HepG2 (cell line): ENCODE measurements around the gene CAPN10. TPM values are rescaled to one million over a fixed set of nuclear protein-coding genes. Genes with fewer than 3 reads are reported as not detected.
A peak's percentile ranks its signal among the peaks of the same experiment; 100 is the strongest.

Experiments
- ATAC-seq: fragments of 200-7000 bp; cut with Tn5 transposase; 3 replicates; pipeline ENCODE4 v1.9.1; 2020; ENCODE audit warnings: mild to moderate bottlenecking, moderate library complexity
- BruUV-seq: library from RNA; stranded (reverse); fragments of 400-500 nt; replicated peaks from 2 replicates; lab custom pipeline; 2021; lab: Mats Ljungman, UMichigan
- CTCF ChIA-PET: fragments of 300-600 bp; formaldehyde crosslinking; extraction: SDS; loops from one replicate; lab custom pipeline; 2021; ENCODE audit warnings: low total read pairs, inconsistent platforms, low intra/inter-chr PET ratio; lab: Yijun Ruan, JAX
- POLR2A ChIA-PET: fragments of 350-600 bp; sonication (Branson Sonifier 250); formaldehyde crosslinking; loops from one replicate; lab custom pipeline; 2020; ENCODE audit warnings: antibody characterized with exemption, inconsistent platforms; lab: Yijun Ruan, JAX
- DNase-seq: peaks from one replicate; pipeline ENCODE4 v3.0.0-alpha.2; 2015; ENCODE audit warnings: low spot score
- FAIRE-seq: peaks from 3 replicates; lab custom pipeline; 2011; peaks lifted over from hg19 to GRCh38; lab: Jason Lieb, UNC
- H2AFZ ChIP-seq: one replicate; pipeline ENCODE4 v1.6.1; 2011; ENCODE audit warnings: low read length, inconsistent platforms
- H3K27ac ChIP-seq: fragments of 300-600 bp; 3 replicates; pipeline ENCODE4 v1.8.0; 2011; ENCODE audit warnings: mixed run types, mild to moderate bottlenecking, mixed read lengths, low read length, inconsistent platforms; ENCODE audit not compliant: insufficient read depth; ENCODE audit errors: extremely low read length
- H3K27me3 ChIP-seq, 2 experiments: fragments of 200-600 bp in 1 of 2; 2 replicates in 1 of 2; 3 replicates in 1 of 2; pipeline versions ENCODE4 v1.6.0 to v1.8.0; 2011; ENCODE audit warnings: low read length in 2 of 2, mild to moderate bottlenecking in 2 of 2, moderate library complexity in 2 of 2, inconsistent platforms in 1 of 2; ENCODE audit not compliant: insufficient read depth in 2 of 2, control insufficient read depth in 1 of 2
- H3K36me3 ChIP-seq, 2 experiments: fragments of 200-600 bp in 1 of 2; replicated peaks in 1 of 2; 2 replicates in 1 of 2; 3 replicates in 1 of 2; pipeline versions ENCODE4 v1.5.1 to v1.8.0; 2011; ENCODE audit warnings: low read length in 2 of 2, inconsistent platforms in 1 of 2; ENCODE audit not compliant: insufficient read depth in 2 of 2, control insufficient read depth in 1 of 2
- H3K4me1 ChIP-seq: 2 replicates; pipeline ENCODE4 v1.5.1; 2012; ENCODE audit warnings: low read length, inconsistent platforms; ENCODE audit not compliant: insufficient read depth
- H3K4me2 ChIP-seq: 2 replicates; pipeline ENCODE4 v1.6.0; 2011; ENCODE audit warnings: low read depth, low read length, inconsistent platforms
- H3K4me3 ChIP-seq, 3 experiments: fragments of 200-600 bp in 1 of 3; sonication (generic), shearing (Covaris generic) in 1 of 3; replicated peaks in 1 of 3; 2 replicates each; pipeline ENCODE4 v1.5.1; 2011 to 2016; ENCODE audit warnings: low read length in 3 of 3, inconsistent platforms in 2 of 3, low read depth in 2 of 3, mild to moderate bottlenecking in 2 of 3, control low read depth in 1 of 3, mixed read lengths in 1 of 3; ENCODE audit not compliant: insufficient read depth in 1 of 3
- H3K79me2 ChIP-seq: one replicate; pipeline ENCODE4 v1.6.1; 2011; ENCODE audit warnings: low read length, inconsistent platforms; ENCODE audit not compliant: insufficient read depth
- H3K9ac ChIP-seq: 2 replicates; pipeline ENCODE4 v1.6.0; 2011; ENCODE audit warnings: mild to moderate bottlenecking, low read depth, low read length, inconsistent platforms; ENCODE audit not compliant: insufficient read depth
- H3K9me3 ChIP-seq: 2 replicates; pipeline ENCODE4 v1.5.1; 2012; ENCODE audit warnings: mild to moderate bottlenecking, low read length
- H4K20me1 ChIP-seq: 2 replicates; pipeline ENCODE4 v1.6.0; 2011; ENCODE audit warnings: inconsistent platforms, mild to moderate bottlenecking, low read length, moderate library complexity; ENCODE audit not compliant: insufficient read depth
- AGO2 ChIP-seq: fragments of 200-400 bp; formaldehyde crosslinking; optimal IDR thresholded peaks from 2 replicates; pipeline ENCODE3; 2017; ENCODE audit warnings: mild to moderate bottlenecking, low read depth, low read length, moderate library complexity
- KLF9 ChIP-seq: IDR thresholded peaks from 2 replicates; pipeline ENCODE4 v1.6.1; 2016; ENCODE audit warnings: low read depth
- PHF5A ChIP-seq: IDR thresholded peaks from one replicate; pipeline ENCODE4 v1.6.1; 2018; ENCODE audit warnings: low read depth, missing genetic modification reagents; ENCODE audit not compliant: unreplicated experiment
- PRMT3 ChIP-seq: sonication (generic); formaldehyde crosslinking; IDR thresholded peaks from 2 replicates; pipeline ENCODE4 v1.8.1; 2022; ENCODE audit warnings: low read depth, mild to moderate bottlenecking, moderate library complexity, missing genetic modification reagents, borderline replicate concordance
- RBFOX2 ChIP-seq: fragments of 200-400 bp; formaldehyde crosslinking; IDR thresholded peaks from 2 replicates; pipeline ENCODE4 v1.6.1; 2017; ENCODE audit warnings: low read depth, mild to moderate bottlenecking, low read length
- STAT6 ChIP-seq: sonication (generic); formaldehyde crosslinking; IDR thresholded peaks from 2 replicates; pipeline ENCODE4 v1.4.0; 2020; ENCODE audit warnings: missing genetic modification reagents, mild to moderate bottlenecking, borderline replicate concordance
- ZC3H4 ChIP-seq: sonication (generic); formaldehyde crosslinking; IDR thresholded peaks from 2 replicates; pipeline ENCODE4 v1.4.0; 2020; ENCODE audit warnings: missing genetic modification reagents, borderline replicate concordance
- ZNF468 ChIP-seq: sonication (generic); formaldehyde crosslinking; IDR thresholded peaks from 2 replicates; pipeline ENCODE4 v1.8.0; 2022; ENCODE audit warnings: mild to moderate bottlenecking, moderate library complexity, missing genetic modification reagents
- WGBS: methylation state at CpG from one replicate; pipeline ENCODE4 v1.1.6; 2017; ENCODE audit warnings: low lambda C conversion rate; 5-methylcytosine and 5-hydroxymethylcytosine counted together
- in situ Hi-C: cut with HindIII; loops from 2 replicates; pipeline ENCODE4 v1.10.0; 2017; ENCODE audit warnings: low pct_unique_long_range_greater_than_20kb; ENCODE audit not compliant: extremely low pct_ligation_motif_present
- intact Hi-C: fragments of 100-400 bp; cut with micrococcal nuclease; formaldehyde crosslinking; loops from one replicate; pipeline ENCODE4 v1.10.0; 2022; ENCODE audit not compliant: unreplicated experiment
- polyA plus RNA-seq, 8 experiments: library from polyadenylated mRNA; depleted of rRNA in 3 of 8; stranded (reverse) in 7 of 8; unstranded in 1 of 8; fragments of >200 nt; fragmentation: Illumina TruSeq in 4 of 8; extraction: Trizol in 4 of 8; gene quantifications; 2 replicates each; pipeline versions ENCODE4 v1.2.1 to v1.2.3, GENCODE V29; 2011 to 2016; ENCODE audit warnings: low read depth in 4 of 8, missing spikeins in 1 of 8, mixed read lengths in 1 of 8; ENCODE audit not compliant: insufficient read depth in 1 of 8
- total RNA-seq, 5 experiments: library from RNA; depleted of rRNA; stranded (reverse); fragments of >200 nt; fragmentation: Illumina TruSeq; extraction: Trizol; gene quantifications; 2 replicates each; pipeline ENCODE4 v1.2.3, GENCODE V29; 2016; ENCODE audit warnings: low read depth in 1 of 5

Gene CAPN10
- total and polyA plus RNA-seq, 2 of the 13 experiments (the other 11 are each of a cell fraction or from before 2014, with no cell fraction given): 27.6 to 32.4 TPM

GRCh38 chr2:240591226-240591625 lies 4.7 kb downstream of the CAPN10 start (continued):
- TF ChIP-seq STAT6 (CRISPR knock-in tag) (no peak), ZC3H4 (CRISPR knock-in tag) (no peak), PRMT3 (no peak), ZNF468 (CRISPR knock-in tag) (no peak), KLF9 (no peak)

GRCh38 chr2:240591784-240592183 lies 5.2 kb downstream of the CAPN10 start:
- no peak overlapping the region for H3K27ac ChIP-seq
- FAIRE-seq (no peak), ATAC-seq (no peak), DNase-seq (no peak)
- ChIA-PET CTCF (no interaction called here), POLR2A (no interaction called here)
- H3K4me3 ChIP-seq: no peak overlapping the region
- H2AFZ ChIP-seq: no peak overlapping the region
- H3K79me2 ChIP-seq: peaks cover 34% of the 10 kb centered on the region
- H3K27me3 ChIP-seq: no peaks in the 10 kb centered on the region
- intact Hi-C loops: no loop called here
- H3K9ac ChIP-seq: no peak overlapping the region
- H3K9me3 ChIP-seq: no peaks in the 10 kb centered on the region
- no peak overlapping the region for H3K4me2 ChIP-seq
- TF ChIP-seq RBFOX2 (0 out of 2 replicates have a peak, but pooled peaks have one; percentile 19), PHF5A (no peak), AGO2 (peak; percentile 49)
- 97% methylated on average over 13 of the region's 13 CpGs for WGBS
- H4K20me1 ChIP-seq: 0 out of 2 replicates have a peak, but pooled peaks cover 3% of the 10 kb centered on the region
- in situ Hi-C loops: no loop called here
- BruUV-seq: no TSS peak
- peaks cover 22 to 36% of the 10 kb centered on the region in 2 experiments for H3K36me3 ChIP-seq
- peaks cover 37% of the 10 kb centered on the region for H3K4me1 ChIP-seq
